ENCODE data around the gene HRC.
"Not testable (repeated sequence)": the region's sequence is repeated elsewhere in the genome, so short reads cannot be mapped to it uniquely, and the experiment has no call there.

The HRC gene

GRCh38 chr19:49155005-49155819, at the start of gene HRC:
HRC (minus strand) TSS chr19:49155396; CDS start chr19:49155237, 159 bp downstream.
- no peak for DNase-seq

- no peak for DNase-seq
These were observed 45.8 kb upstream of the HRC start for GRCh38 chr19:49201042-49201441.

GRCh38 chr19:49200238-49200862, 45.2 kb upstream of the HRC start:
- peak; percentile 6 for DNase-seq

GRCh38 chr19:49196527-49197240, 41.5 kb upstream of the HRC start:
- DNase-seq: no peak

GRCh38 chr19:49194408-49194807, 39.2 kb upstream of the HRC start:
- no peak for DNase-seq

- DNase-seq: no peak
These were observed 38.7 kb upstream of the HRC start for GRCh38 chr19:49193822-49194394.

- DNase-seq: no peak
These were observed 35.6 kb upstream of the HRC start for GRCh38 chr19:49190781-49191180.

GRCh38 chr19:49189259-49189658, 34.1 kb upstream of the HRC start:
- DNase-seq: no peak

- no peak for DNase-seq
These were observed 33.5 kb upstream of the HRC start for GRCh38 chr19:49188626-49189200.

GRCh38 chr19:49186108-49186507, 30.9 kb upstream of the HRC start:
- no peak for DNase-seq

GRCh38 chr19:49182848-49183375, 27.7 kb upstream of the HRC start:
- DNase-seq: no peak

GRCh38 chr19:49182010-49182847, 27.0 kb upstream of the HRC start:
- DNase-seq: not testable (repeated sequence)

GRCh38 chr19:49180659-49181058, 25.5 kb upstream of the HRC start:
- DNase-seq: no peak

- DNase-seq: no peak
These were observed 18.0 kb upstream of the HRC start for GRCh38 chr19:49173198-49173597.

GRCh38 chr19:49168421-49168820, 13.2 kb upstream of the HRC start:
- DNase-seq: no peak

GRCh38 chr19:49167857-49168409, 12.7 kb upstream of the HRC start:
- DNase-seq: no peak

GRCh38 chr19:49165865-49166301, 10.7 kb upstream of the HRC start:
- DNase-seq: no peak

- no peak for DNase-seq
These were observed 10.0 kb upstream of the HRC start for GRCh38 chr19:49165111-49165750.

- DNase-seq: no peak
These were observed 6.8 kb upstream of the HRC start for GRCh38 chr19:49161987-49162386.

- no peak for DNase-seq
These were observed 5.4 kb upstream of the HRC start for GRCh38 chr19:49160450-49161189.

Data from hematopoietic multipotent progenitor cell treated with erythropoietin and hydrocortisone succinate and interleukin-3 and kit ligand, for 8 days (in vitro differentiated cells).